SJSA1 (cell line): Measurements from ENCODE around the gene TAS2R30. TPM values are rescaled to one million over a fixed set of nuclear protein-coding genes. Genes with fewer than 3 reads are reported as not detected.
"Not testable (repeated sequence)": the region's sequence is repeated elsewhere in the genome, so short reads cannot be mapped to it uniquely, and the experiment has no call there.

Experiments
- DNase-seq, 2 experiments: peaks; one replicate each; pipeline ENCODE4 v3.0.0-alpha.2; 2015 to 2020; ENCODE audit warnings: low spot score in 2 of 2, low read depth in 1 of 2
- H3K27ac ChIP-seq: fragments of 250-450 bp; sonication (Bioruptor Pico); 2 replicates; pipeline ENCODE4 v1.5.1; 2020; ENCODE audit warnings: mild to moderate bottlenecking, moderate library complexity
- H3K27me3 ChIP-seq: fragments of 250-450 bp; sonication (Bioruptor Pico); replicated peaks from 2 replicates; pipeline ENCODE4 v1.5.1; 2020; ENCODE audit warnings: mild to moderate bottlenecking, moderate library complexity
- H3K36me3 ChIP-seq: fragments of 250-450 bp; sonication (Bioruptor Pico); 2 replicates; pipeline ENCODE4 v1.5.1; 2020; ENCODE audit warnings: mild to moderate bottlenecking
- H3K4me1 ChIP-seq: fragments of 250-450 bp; sonication (Bioruptor Pico); replicated peaks from 2 replicates; pipeline ENCODE4 v1.6.1; 2021; ENCODE audit warnings: mild to moderate bottlenecking
- H3K4me3 ChIP-seq: fragments of 250-450 bp; sonication (Bioruptor Pico); 2 replicates; pipeline ENCODE4 v1.5.1; 2020; ENCODE audit warnings: mild to moderate bottlenecking
- H3K9me3 ChIP-seq: fragments of 250-450 bp; sonication (Bioruptor Pico); replicated peaks from 2 replicates; pipeline ENCODE4 v1.5.1; 2020; ENCODE audit warnings: mild to moderate bottlenecking
- total RNA-seq: library from RNA; depleted of rRNA; stranded (reverse); fragments of >200 nt; shearing (Covaris generic); gene quantifications from 2 replicates; pipeline ENCODE4 v1.2.3, GENCODE V29; 2014; rRNA removed

The TAS2R30 gene
- total RNA-seq, 1 experiment from 2014 or later: 1.6 TPM

GRCh38 chr12:11105546-11105945 is 28.9 kb downstream of the TAS2R30 start:
- DNase-seq: no peak
- H3K36me3 ChIP-seq: peaks cover 3% of the 10 kb centered on the region
- H3K4me1 ChIP-seq: no peaks in the 10 kb centered on the region
- no peak overlapping the region for H3K27ac ChIP-seq
- H3K4me3 ChIP-seq: no peak overlapping the region
- H3K9me3 ChIP-seq: 0 out of 2 replicates have a peak, but pooled peaks cover 1% of the 10 kb centered on the region
- H3K27me3 ChIP-seq: no peaks in the 10 kb centered on the region

- DNase-seq, H3K36me3 ChIP-seq, H3K4me1 ChIP-seq: not testable (repeated sequence)
Observed at GRCh38 chr12:11094910-11095309, 39.5 kb downstream of the TAS2R30 start.

GRCh38 chr12:11092128-11092527 is 42.3 kb downstream of the TAS2R30 start, which contains the start of gene TAS2R43:
Gene TAS2R43, minus strand, starts transcription at chr12:11092313. Its CDS starts 84 bp downstream, at chr12:11092229.
- no peaks in the 10 kb centered on the region for H3K27me3 ChIP-seq
- no peak within 1 kb of the TSS for H3K4me3 ChIP-seq
- H3K9me3 ChIP-seq: no peaks in the 10 kb centered on the region
- no peak within 1 kb of the TSS for H3K27ac ChIP-seq
- no peaks in the 10 kb centered on the region for H3K4me1 ChIP-seq
- no peak for DNase-seq
- no peaks in the 10 kb centered on the region for H3K36me3 ChIP-seq

More at GRCh38 chr12:11094910-11095309, 39.5 kb downstream of the TAS2R30 start:
- H3K27me3 ChIP-seq, H3K4me3 ChIP-seq, H3K27ac ChIP-seq, H3K9me3 ChIP-seq: not testable (repeated sequence)

GRCh38 chr12:11089246-11089645 is 45.2 kb downstream of the TAS2R30 start:
- H3K4me3 ChIP-seq: no peak overlapping the region
- no peak overlapping the region for H3K27ac ChIP-seq
- no peak for DNase-seq
- H3K9me3 ChIP-seq: no peaks in the 10 kb centered on the region
- H3K4me1 ChIP-seq: no peaks in the 10 kb centered on the region
- H3K36me3 ChIP-seq: no peaks in the 10 kb centered on the region
- no peaks in the 10 kb centered on the region for H3K27me3 ChIP-seq

- DNase-seq: no peak
- H3K27ac ChIP-seq: no peak overlapping the region
- no peak overlapping the region for H3K4me3 ChIP-seq
- no peaks in the 10 kb centered on the region for H3K27me3 ChIP-seq
- no peaks in the 10 kb centered on the region for H3K36me3 ChIP-seq
- H3K4me1 ChIP-seq: no peaks in the 10 kb centered on the region
- no peaks in the 10 kb centered on the region for H3K9me3 ChIP-seq
Observed at GRCh38 chr12:11085419-11085818, 49.0 kb downstream of the TAS2R30 start.

Other genes starting within 250 kb of the TAS2R30 start
- gene TAS2R13, start 225.1 kb downstream of the TAS2R30 start, total RNA-seq: 0.13 and 1.2 TPM in 2 replicates
- gene PRH2, start 205.4 kb downstream of the TAS2R30 start, total RNA-seq: not detected in 2 replicates
- 1.3 and 2.9 TPM in 2 replicates for gene TAS2R14, start 195.4 kb downstream of the TAS2R30 start, total RNA-seq
- 0.84 TPM in 1 of 2 replicates, not detected in the other for gene TAS2R50, start 147.7 kb downstream of the TAS2R30 start, total RNA-seq
- 1.1 TPM in 1 of 2 replicates, not detected in the other for gene TAS2R20, start 136.3 kb downstream of the TAS2R30 start, total RNA-seq
- gene TAS2R19, start 112.0 kb downstream of the TAS2R30 start, total RNA-seq: 0.34 and 1.9 TPM in 2 replicates
- gene TAS2R31, start 103.2 kb downstream of the TAS2R30 start, total RNA-seq: 1.5 TPM in 1 of 2 replicates, not detected in the other
- gene TAS2R46, start 72.3 kb downstream of the TAS2R30 start, total RNA-seq: 0.89 and 6.9 TPM in 2 replicates
- 0.29 TPM in 1 of 2 replicates, not detected in the other for gene TAS2R43, start 42.3 kb downstream of the TAS2R30 start, total RNA-seq
- 11.3 and 13.2 TPM in 2 replicates for gene SMIM10L1, start 36.5 kb upstream of the TAS2R30 start, total RNA-seq
- gene TAS2R42, start 52.3 kb upstream of the TAS2R30 start, total RNA-seq: not detected in 2 replicates
- not detected in 2 replicates for gene PRB3, start 135.1 kb upstream of the TAS2R30 start, total RNA-seq
- not detected in 2 replicates for gene PRB4, start 175.8 kb upstream of the TAS2R30 start, total RNA-seq